Caco-2 (cell line): ENCODE data around the gene HIVEP3. TPM values are rescaled to one million over a fixed set of nuclear protein-coding genes. Genes with fewer than 3 reads are reported as not detected.

Experiments
- BruUV-seq: library from RNA; stranded (reverse); fragments of 400-500 nt; replicated peaks from 2 replicates; lab custom pipeline; 2021; lab: Mats Ljungman, UMichigan
- CTCF ChIA-PET: fragments of 300-600 bp; sonication (Branson Sonifier 250); formaldehyde crosslinking; loops from one replicate; lab custom pipeline; 2022; ENCODE audit warnings: antibody characterized with exemption; lab: Charles Lee
- POLR2A ChIA-PET: fragments of 300-600 bp; sonication (Branson Sonifier 250); formaldehyde crosslinking; loops from one replicate; lab custom pipeline; 2022; ENCODE audit warnings: antibody characterized with exemption; lab: Charles Lee
- DNase-seq, 2 experiments: peaks; one replicate each; pipeline versions ENCODE4 v3.0.0 to v3.0.0-alpha.2; 2020 to 2022
- H3K27me3 ChIP-seq: replicated peaks from 2 replicates; pipeline ENCODE4 v1.6.0; 2011; ENCODE audit warnings: low read length; ENCODE audit not compliant: control insufficient read depth, insufficient read depth
- H3K36me3 ChIP-seq: 2 replicates; pipeline ENCODE4 v1.5.1; 2011; ENCODE audit warnings: low read length; ENCODE audit not compliant: control insufficient read depth, insufficient read depth
- H3K4me1 ChIP-seq: fragments of 250-450 bp; sonication (Bioruptor Pico); 2 replicates; pipeline ENCODE4 v1.5.1; 2020; ENCODE audit warnings: mild to moderate bottlenecking
- H3K4me3 ChIP-seq: 2 replicates; pipeline ENCODE4 v1.5.1; 2011; ENCODE audit warnings: low read depth, mild to moderate bottlenecking, control low read depth, low read length
- H3K9me3 ChIP-seq: fragments of 250-450 bp; sonication (Bioruptor Pico); 2 replicates; pipeline ENCODE4 v1.5.1; 2020; ENCODE audit warnings: mild to moderate bottlenecking, moderate library complexity
- H3K27ac Mint-ChIP-seq: one replicate; pipeline ENCODE4 v1.8.0; 2022; ENCODE audit warnings: mixed read lengths; ENCODE audit not compliant: unreplicated experiment
- H3K27me3 Mint-ChIP-seq: one replicate; pipeline ENCODE4 v1.8.0; 2022; ENCODE audit warnings: mixed read lengths; ENCODE audit not compliant: insufficient read depth, unreplicated experiment
- H3K36me3 Mint-ChIP-seq: one replicate; pipeline ENCODE4 v1.8.0; 2022; ENCODE audit warnings: mild to moderate bottlenecking, mixed read lengths; ENCODE audit not compliant: insufficient read depth, unreplicated experiment
- H3K4me1 Mint-ChIP-seq: one replicate; pipeline ENCODE4 v1.8.0; 2022; ENCODE audit warnings: low read depth, mixed read lengths; ENCODE audit not compliant: unreplicated experiment
- H3K4me3 Mint-ChIP-seq: one replicate; pipeline ENCODE4 v1.8.0; 2022; ENCODE audit warnings: mild to moderate bottlenecking, moderate library complexity, mixed read lengths; ENCODE audit not compliant: unreplicated experiment
- H3K9me3 Mint-ChIP-seq: one replicate; pipeline ENCODE4 v1.8.0; 2022; ENCODE audit warnings: mixed read lengths; ENCODE audit not compliant: unreplicated experiment
- CTCF ChIP-seq, 2 experiments: fragments of 200-600 bp in 1 of 2; IDR thresholded peaks; 1 replicate in 1 of 2; 2 replicates in 1 of 2; pipeline versions ENCODE4 v1.5.1 to v1.8.0; 2011 to 2022; ENCODE audit warnings: antibody characterized with exemption in 1 of 2, control low read depth in 1 of 2, inconsistent platforms in 1 of 2, low read depth in 1 of 2, low read length in 1 of 2, mild to moderate bottlenecking in 1 of 2, moderate library complexity in 1 of 2; ENCODE audit not compliant: insufficient read depth in 1 of 2, severe bottlenecking in 1 of 2, unreplicated experiment in 1 of 2
- intact Hi-C: fragments of 100-400 bp; cut with micrococcal nuclease; formaldehyde crosslinking; loops from one replicate; pipeline ENCODE4 v1.10.0; 2022; ENCODE audit not compliant: unreplicated experiment
- total RNA-seq: library from RNA; stranded (reverse); gene quantifications from 2 replicates; pipeline ENCODE4 v1.2.3, GENCODE V29; 2022

The HIVEP3 gene
- total RNA-seq, 1 experiment from 2014 or later: 0.25 TPM

DNA sequence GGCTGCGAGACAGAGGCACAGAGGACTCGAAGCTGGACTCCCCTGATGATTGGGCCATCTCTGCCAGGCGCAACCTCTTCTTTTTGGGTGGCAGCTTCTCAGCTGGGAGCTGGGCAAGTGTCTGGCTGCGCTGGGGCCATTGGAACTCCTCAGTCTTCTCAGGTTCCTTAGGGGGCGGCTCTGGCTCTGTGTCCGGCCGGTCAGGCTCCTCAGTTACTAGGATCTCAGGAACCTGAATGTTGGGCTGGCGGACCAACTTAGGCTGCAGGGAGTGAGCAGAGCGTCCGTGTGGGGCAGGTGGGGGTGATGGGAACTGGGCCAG, 336.8 kb downstream of the HIVEP3 start:
- H3K9me3 Mint-ChIP-seq: no peaks in the 10 kb centered on the region
- H3K27ac Mint-ChIP-seq: no peak overlapping the region
- intact Hi-C loops: no loop called here
- TF ChIP-seq CTCF (IDR thresholded peaks at IDR 0.05; ENCODE audit: insufficient read depth in 1 of 2, low read depth in 1 of 2, low read length in 1 of 2, severe bottlenecking in 1 of 2, unreplicated experiment in 1 of 2): no peak
- ChIA-PET POLR2A (no interaction called here), CTCF (no interaction called here)
- H3K36me3 Mint-ChIP-seq: no peaks in the 10 kb centered on the region
- peaks cover 11% of the 10 kb centered on the region for H3K27me3 Mint-ChIP-seq
- H3K4me1 Mint-ChIP-seq: no peaks in the 10 kb centered on the region
- H3K4me3 Mint-ChIP-seq: no peak overlapping the region
- no peaks in the 10 kb centered on the region for H3K9me3 ChIP-seq
- H3K4me1 ChIP-seq: no peaks in the 10 kb centered on the region
- DNase-seq: no peak
- H3K36me3 ChIP-seq: no peaks in the 10 kb centered on the region
- H3K27me3 ChIP-seq: no peaks in the 10 kb centered on the region
- H3K4me3 ChIP-seq: no peak overlapping the region
- BruUV-seq: no TSS peak

DNA sequence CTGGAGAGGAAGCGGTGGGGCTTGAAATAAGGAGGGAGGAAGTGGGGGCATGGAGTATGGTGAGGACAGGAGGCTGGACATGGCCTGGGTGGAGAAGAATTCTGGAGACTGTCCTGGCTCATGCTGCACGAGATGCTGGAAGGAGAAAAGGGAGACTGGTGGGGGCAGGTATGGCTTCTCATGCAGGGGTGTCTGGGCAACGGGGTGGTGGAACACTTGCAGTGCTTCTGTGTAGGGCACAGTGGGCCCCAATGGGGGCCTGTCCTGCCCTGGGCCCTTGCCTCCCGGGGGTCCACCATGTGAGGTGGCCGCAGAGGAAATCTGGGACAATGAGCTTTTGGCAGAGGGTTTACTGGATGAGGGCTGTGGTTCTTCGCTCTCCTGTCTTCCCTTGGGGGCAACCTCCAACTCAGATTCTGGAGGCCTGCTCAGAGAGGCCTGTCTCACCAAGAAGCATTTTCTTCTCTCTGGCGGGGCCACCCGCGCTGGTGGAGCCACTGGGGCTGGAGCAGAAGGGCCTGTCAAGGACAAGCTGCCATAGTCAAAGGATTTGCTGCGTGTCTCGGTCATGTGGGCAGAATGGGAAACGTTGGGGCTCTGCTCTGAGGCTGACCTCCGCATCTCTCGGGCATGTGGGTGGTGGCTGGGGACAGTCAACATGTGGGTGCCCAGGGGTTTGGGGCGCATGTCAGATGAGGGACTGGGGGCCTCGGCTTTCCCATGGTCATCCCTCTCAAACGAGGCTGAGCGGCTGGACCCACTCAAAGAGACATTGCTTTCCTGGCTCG, 337.3 kb downstream of the HIVEP3 start:
- no peak overlapping the region for H3K27ac Mint-ChIP-seq
- CTCF ChIA-PET: no interaction called here

GRCh38 chr1:41580520-41581172, 338.1 kb downstream of the HIVEP3 start:
- DNase-seq: no peak
- Mint-ChIP-seq H3K27ac (no peak overlapping the region), H3K27me3 (peaks cover 11% of the 10 kb centered on the region), H3K36me3 (no peaks in the 10 kb centered on the region), H3K9me3 (no peaks in the 10 kb centered on the region), H3K4me1 (no peaks in the 10 kb centered on the region), H3K4me3 (no peak overlapping the region)
- BruUV-seq: no TSS peak
- no peaks in the 10 kb centered on the region for H3K4me1 ChIP-seq
- intact Hi-C loops: no loop called here
- ChIA-PET POLR2A (no interaction called here), CTCF (no interaction called here)
- no peaks in the 10 kb centered on the region for H3K9me3 ChIP-seq
- H3K36me3 ChIP-seq: no peaks in the 10 kb centered on the region
- no peaks in the 10 kb centered on the region for H3K27me3 ChIP-seq
- H3K4me3 ChIP-seq: no peak overlapping the region
- TF ChIP-seq CTCF (IDR thresholded peaks at IDR 0.05; ENCODE audit: insufficient read depth in 1 of 2, low read depth in 1 of 2, low read length in 1 of 2, severe bottlenecking in 1 of 2, unreplicated experiment in 1 of 2): no peak

More for the DNA sequence above, 337.3 kb downstream of the HIVEP3 start:
- POLR2A ChIA-PET: no interaction called here
- Mint-ChIP-seq H3K4me1 (no peaks in the 10 kb centered on the region), H3K4me3 (no peak overlapping the region), H3K27me3 (peaks cover 11% of the 10 kb centered on the region), H3K36me3 (no peaks in the 10 kb centered on the region), H3K9me3 (no peaks in the 10 kb centered on the region)
- intact Hi-C loops: no loop called here
- Histone ChIP-seq H3K4me3 (no peak overlapping the region), H3K4me1 (no peaks in the 10 kb centered on the region), H3K36me3 (no peaks in the 10 kb centered on the region), H3K9me3 (no peaks in the 10 kb centered on the region), H3K27me3 (no peaks in the 10 kb centered on the region)
- no peak for TF ChIP-seq CTCF (IDR thresholded peaks at IDR 0.05; ENCODE audit: insufficient read depth in 1 of 2, low read depth in 1 of 2, low read length in 1 of 2, severe bottlenecking in 1 of 2, unreplicated experiment in 1 of 2)
- no TSS peak for BruUV-seq
- no peak for DNase-seq
